K562 (cell line): ENCODE data around the gene BACH1. TPM values are rescaled to one million over a fixed set of nuclear protein-coding genes. Genes with fewer than 3 reads are reported as not detected.

ENCODE experiments used
- ATAC-seq: fragments of 200-7000 bp; cut with Tn5 transposase; 3 replicates; pipeline ENCODE4 v1.9.1; 2020; ENCODE audit warnings: moderate library complexity
- BruUV-seq: library from RNA; stranded (reverse); fragments of 400-500 nt; replicated peaks from 2 replicates; lab custom pipeline; 2021; lab: Mats Ljungman, UMichigan
- CTCF ChIA-PET: fragments of 300-600 bp; formaldehyde crosslinking; extraction: SDS; loops from one replicate; lab custom pipeline; 2021; ENCODE audit warnings: low intra/inter-chr PET ratio; lab: Yijun Ruan, JAX
- POLR2A ChIA-PET: fragments of 300-600, 350-650 bp; sonication (Branson Sonifier 250); formaldehyde crosslinking; extraction: SDS; loops from one replicate; lab custom pipeline; 2021; ENCODE audit warnings: antibody characterized with exemption, inconsistent platforms; lab: Yijun Ruan, JAX
- DNase-seq, 4 experiments: peaks; one replicate each; pipeline versions ENCODE4 v3.0.0 to v3.0.0-alpha.2; 2011 to 2018; ENCODE audit warnings: low spot score in 3 of 4, mixed read lengths in 3 of 4; ENCODE audit errors: extremely low read depth in 1 of 4
- FAIRE-seq: peaks from 2 replicates; lab custom pipeline; 2011; peaks lifted over from hg19 to GRCh38; lab: Jason Lieb, UNC
- H2AFZ ChIP-seq: 2 replicates; pipeline ENCODE4 v1.6.0; 2011; ENCODE audit warnings: low read depth, low read length, control low read depth, inconsistent platforms
- H3K27ac ChIP-seq: fragments of 200-600 bp; 3 replicates; pipeline ENCODE4 v1.8.0; 2011; ENCODE audit warnings: low read depth, mild to moderate bottlenecking, control low read depth, inconsistent platforms, low read length, moderate library complexity, mixed read lengths; ENCODE audit errors: extremely low read depth
- H3K27me3 ChIP-seq, 2 experiments: fragments of 300-600 bp in 1 of 2; 2 replicates in 1 of 2; 3 replicates in 1 of 2; pipeline versions ENCODE4 v1.6.0 to v1.8.0; 2011; ENCODE audit warnings: inconsistent platforms in 2 of 2, low read length in 2 of 2, mild to moderate bottlenecking in 1 of 2, mixed read lengths in 1 of 2, moderate library complexity in 1 of 2; ENCODE audit not compliant: control insufficient read depth in 2 of 2, insufficient read depth in 2 of 2
- H3K36me3 ChIP-seq: fragments of 300-600 bp; 3 replicates; pipeline ENCODE4 v1.8.0; 2011; ENCODE audit warnings: mild to moderate bottlenecking, low read length, inconsistent platforms; ENCODE audit not compliant: control insufficient read depth, insufficient read depth
- H3K4me1 ChIP-seq, 2 experiments: fragments of 200-600 bp in 1 of 2; replicated peaks in 1 of 2; 2 replicates in 1 of 2; 3 replicates in 1 of 2; pipeline versions ENCODE4 v1.5.1 to v1.8.0; 2011; ENCODE audit warnings: inconsistent platforms in 2 of 2, low read length in 2 of 2, mild to moderate bottlenecking in 1 of 2, mixed read lengths in 1 of 2, moderate library complexity in 1 of 2; ENCODE audit not compliant: control insufficient read depth in 2 of 2, insufficient read depth in 2 of 2
- H3K4me2 ChIP-seq: 2 replicates; pipeline ENCODE4 v1.6.1; 2011; ENCODE audit warnings: low read length, control low read depth, inconsistent platforms, mixed read lengths; ENCODE audit not compliant: insufficient read depth
- H3K4me3 ChIP-seq: fragments of 200-600 bp; sonication (generic), shearing (Covaris generic); 2 replicates; pipeline ENCODE4 v1.5.1; 2016; ENCODE audit warnings: control low read depth, inconsistent platforms
- H3K79me2 ChIP-seq: fragments of 200-600 bp; 3 replicates; pipeline ENCODE4 v1.8.0; 2011; ENCODE audit warnings: low read length, inconsistent platforms; ENCODE audit not compliant: control insufficient read depth, insufficient read depth
- H3K9ac ChIP-seq, 2 experiments: 2 replicates each; pipeline versions ENCODE4 v1.6.0 to v1.6.1; 2011; ENCODE audit warnings: low read depth in 2 of 2, low read length in 2 of 2, control low read depth in 1 of 2, inconsistent platforms in 1 of 2, mild to moderate bottlenecking in 1 of 2, mixed read lengths in 1 of 2; ENCODE audit not compliant: insufficient read depth in 1 of 2
- H3K9me1 ChIP-seq: one replicate; pipeline ENCODE4 v1.6.0; 2011; ENCODE audit warnings: inconsistent platforms, mild to moderate bottlenecking, low read length, moderate library complexity; ENCODE audit not compliant: control insufficient read depth, insufficient read depth
- H3K9me3 ChIP-seq: replicated peaks from 2 replicates; pipeline ENCODE4 v1.5.1; 2011; ENCODE audit warnings: low read depth, low read length, inconsistent platforms; ENCODE audit not compliant: control insufficient read depth, insufficient read depth
- H4K20me1 ChIP-seq: replicated peaks from 2 replicates; pipeline ENCODE4 v1.6.1; 2011; ENCODE audit warnings: low read length, inconsistent platforms, mixed read lengths; ENCODE audit not compliant: control insufficient read depth, insufficient read depth
- ATF1 ChIP-seq, 2 experiments: fragments of 450-650 bp in 1 of 2; IDR thresholded peaks; 2 replicates each; pipeline ENCODE4 v1.6.1; 2016; ENCODE audit warnings: missing compliant biosample characterization in 1 of 2, missing genetic modification characterization in 1 of 2
- BRD4 ChIP-seq: fragments of 200-600 bp; sonication (generic); IDR thresholded peaks from 2 replicates; pipeline ENCODE4 v1.6.1; 2017; ENCODE audit warnings: inconsistent platforms
- CEBPB ChIP-seq: fragments of 450-650 bp; IDR thresholded peaks from 2 replicates; pipeline ENCODE4 v1.6.1; 2016; ENCODE audit warnings: missing genetic modification characterization, missing compliant biosample characterization
- CEBPG ChIP-seq, 3 experiments: fragments of 200-800 bp in 1 of 3; sonication (Bioruptor generic) in 1 of 3; sonication (generic) in 1 of 3; formaldehyde crosslinking in 1 of 3; IDR thresholded peaks in 2 of 3; conservative IDR thresholded peaks in 1 of 3; 2 replicates each; pipeline versions ENCODE4 v1.6.1 to v1.8.0; 2016 to 2022; ENCODE audit warnings: missing compliant biosample characterization in 2 of 3, missing genetic modification characterization in 2 of 3, mild to moderate bottlenecking in 1 of 3, missing genetic modification reagents in 1 of 3
- CTCF ChIP-seq, 3 experiments: IDR thresholded peaks in 2 of 3; conservative IDR thresholded peaks in 1 of 3; 2 replicates each; pipeline ENCODE4 v1.5.1; 2011 to 2012; ENCODE audit warnings: low read length in 3 of 3, mild to moderate bottlenecking in 3 of 3, control low read depth in 2 of 3, improper control_type of control experiment in 1 of 3, inconsistent platforms in 1 of 3, low read depth in 1 of 3, mixed read lengths in 1 of 3, moderate library complexity in 1 of 3; ENCODE audit not compliant: insufficient read depth in 2 of 3
- HMBOX1 ChIP-seq: sonication (generic); IDR thresholded peaks from 2 replicates; pipeline ENCODE4 v1.6.1; 2016
- HMG20A ChIP-seq: fragments of 450-650 bp; formaldehyde crosslinking; conservative IDR thresholded peaks from 2 replicates; pipeline ENCODE4 v1.4.0; 2020; ENCODE audit warnings: mild to moderate bottlenecking, mixed read lengths
- KLF6 ChIP-seq: fragments of 250-450 bp; sonication (Bioruptor Pico); IDR thresholded peaks from 2 replicates; pipeline ENCODE4 v1.4.0; 2020; ENCODE audit warnings: mild to moderate bottlenecking, moderate library complexity, borderline replicate concordance
- MAX ChIP-seq: sonication (generic); formaldehyde crosslinking; IDR thresholded peaks from 2 replicates; pipeline ENCODE4 v1.9.0; 2022; ENCODE audit warnings: mild to moderate bottlenecking, missing genetic modification reagents
- WGBS: fragments of 100-300 bp; shearing (Covaris generic); methylation state at CpG from one replicate; pipeline ENCODE4 v1.1.6; 2016; ENCODE audit warnings: low coverage, mixed read lengths; ENCODE audit not compliant: insufficient coverage; ENCODE audit errors: missing lambda C conversion rate; 5-methylcytosine and 5-hydroxymethylcytosine counted together
- in situ Hi-C: fragments of 300-500 bp; cut with MboI; formaldehyde crosslinking; loops from 4 replicates; pipeline ENCODE4 v1.15.0; 2018; ENCODE audit warnings: inconsistent platforms, mixed read lengths
- intact Hi-C: fragments of 100-400 bp; cut with micrococcal nuclease; formaldehyde crosslinking; loops from 2 replicates; pipeline ENCODE4 v1.14.2; 2022
- polyA plus RNA-seq, 8 experiments: library from polyadenylated mRNA; depleted of rRNA in 4 of 8; stranded (reverse) in 5 of 8; unstranded in 3 of 8; fragments of >200 nt; fragmentation: Nextera tagmentation in 2 of 8; fragmentation: Illumina TruSeq in 1 of 8; extraction: Ambion mirVana in 2 of 8; extraction: Trizol in 1 of 8; gene quantifications; 2 replicates each; pipeline versions ENCODE4 v1.2.1 to v1.2.3, GENCODE V29; 2011 to 2014; ENCODE audit warnings: inconsistent platforms in 1 of 8, missing spikeins in 1 of 8
- total RNA-seq, 7 experiments: library from RNA; depleted of rRNA in 6 of 7; stranded (reverse); fragments of >200 nt in 6 of 7; fragmentation: Illumina TruSeq in 2 of 7; extraction: Trizol in 2 of 7; gene quantifications; 2 replicates each; pipeline versions ENCODE4 v1.2.1 to v1.2.3, GENCODE V29; 2011 to 2021; ENCODE audit warnings: low replicate concordance in 1 of 7

Gene BACH1
- total and polyA plus RNA-seq, 9 of the 15 experiments (the other 6 are each of a cell fraction or from before 2014, with no cell fraction given): 10.6 to 58.5 (median 28.6) TPM

- Histone ChIP-seq H2AFZ (no peak overlapping the region), H3K4me2 (peak overlapping the region; percentile 26; the same call in 1 of the 2 replicates), H4K20me1 (no peaks in the 10 kb centered on the region; the same call in 1 of the 2 replicates), H3K27ac (peak overlapping the region; percentile 22; the same call in 1 of the 3 replicates), H3K9me3 (no peaks in the 10 kb centered on the region), H3K79me2 (peaks cover 67% of the 10 kb centered on the region), H3K9ac (no peak overlapping the region), H3K4me1 (peaks cover 0 to 15% of the 10 kb centered on the region in 2 experiments; a peak in 2 of 5 replicates), H3K36me3 (peaks cover 55% of the 10 kb centered on the region), H3K27me3 (no peaks in the 10 kb centered on the region), H3K4me3 (no peak overlapping the region), H3K9me1 (no peaks in the 10 kb centered on the region)
- CTCF ChIA-PET: interaction anchor here (1.3 kb wide), 1 partner anchor 37 kb away, joined by 6 read pairs; no protein-coding TSS in a partner anchor
- ATAC-seq (peak; percentile 68), DNase-seq (no peak), FAIRE-seq (no peak)
- no TSS peak for BruUV-seq
- in situ Hi-C loops: no loop called here
- POLR2A ChIA-PET: interaction anchor here (0.8 to 1.2 kb wide), 3 partner anchors 17 to 35 kb away, joined by 3 read pairs; no protein-coding TSS in a partner anchor
- intact Hi-C loops: no loop called here
- 37% methylated on average over 11 of the region's 11 CpGs for WGBS
- peak; percentile 66 for TF ChIP-seq HMBOX1
- TF ChIP-seq BRD4: no peak
- TF ChIP-seq MAX (CRISPR knock-in tag): 0 out of 2 replicates have a peak, but pooled peaks have one; percentile 13
- TF ChIP-seq ATF1 (CRISPR knock-in tag; IDR thresholded peaks at IDR 0.05): no peak
- TF ChIP-seq ATF1 (tag; IDR thresholded peaks at IDR 0.05): 0 out of 2 replicates have a peak, but pooled peaks have one; percentile 11
- TF ChIP-seq CEBPG (CRISPR knock-in tag; IDR thresholded peaks at IDR 0.05): no peak
- TF ChIP-seq CEBPG (tag; conservative IDR thresholded peaks at IDR 0.05 in 1 of 2, IDR thresholded peaks at IDR 0.05 in 1 of 2): peak; percentile 44 to 69; a peak in 3 of 4 replicates
- no peak for TF ChIP-seq KLF6 (CRISPR knock-in tag)
- peak in 1 of 3 experiments; percentile 37; a peak in 2 of 6 replicates for TF ChIP-seq CTCF (IDR thresholded peaks at IDR 0.05 in 2 of 3, conservative IDR thresholded peaks at IDR 0.05 in 1 of 3; ENCODE audit: insufficient read depth in 2 of 3, low read depth in 1 of 3, low read length in 3 of 3)
- TF ChIP-seq CEBPB (tag): peak; percentile 65
- no peak for TF ChIP-seq HMG20A (CRISPR knock-in tag)
Observed at GRCh38 chr21:29334717-29335428, 36.2 kb downstream of the BACH1 start.
